DMS153 (cell line): ENCODE data around the gene IRF2.
"Not testable (repeated sequence)": the region's sequence is repeated elsewhere in the genome, so short reads cannot be mapped to it uniquely, and the experiment has no call there.

Source experiments
- DNase-seq: peaks from one replicate; lab custom pipeline; 2025; lab: John Stamatoyannopoulos, UW

IRF2 gene

GRCh38 chr4:184346682-184347081 is 127.7 kb downstream of the IRF2 start:
- DNase-seq: no peak

- not testable (repeated sequence) for DNase-seq
Observed at GRCh38 chr4:184346273-184346672, 128.1 kb downstream of the IRF2 start.

GRCh38 chr4:184345573-184345922 is 128.8 kb downstream of the IRF2 start:
- no peak for DNase-seq

- DNase-seq: no peak
Observed at GRCh38 chr4:184344899-184345572, 129.3 kb downstream of the IRF2 start.

- no peak for DNase-seq
Observed at GRCh38 chr4:184344435-184344834, 129.9 kb downstream of the IRF2 start.

- peak; percentile 78 for DNase-seq
Observed at GRCh38 chr4:184343502-184344177, 130.7 kb downstream of the IRF2 start.

- DNase-seq: not testable (repeated sequence)
Observed at GRCh38 chr4:184342857-184343237, 131.5 kb downstream of the IRF2 start.

- no peak for DNase-seq
Observed at GRCh38 chr4:184342167-184342856, 132.0 kb downstream of the IRF2 start.

- DNase-seq: not testable (repeated sequence)
Observed at GRCh38 chr4:184339398-184340193, 134.8 kb downstream of the IRF2 start.

- no peak for DNase-seq
Observed at GRCh38 chr4:184337907-184338306, 136.4 kb downstream of the IRF2 start.
